ENCODE measurements around the gene SDK1.

Gene SDK1

GRCh38 chr7:4006687-4007086 lies 705.6 kb downstream of the SDK1 start:
- H4K8ac ChIP-seq (ENCODE audit: low read depth, low read length), result no peak overlapping the region
- H4K12ac ChIP-seq (ENCODE audit: low read depth, low read length), result no peak overlapping the region
- no peak overlapping the region for H3K4me2 ChIP-seq (ENCODE audit: low read length)
- H3K27me3 ChIP-seq (ENCODE audit: insufficient read depth, low read length), result no peaks in the 10 kb centered on the region
- no peaks in the 10 kb centered on the region for H3K9me3 ChIP-seq (ENCODE audit: insufficient read depth, low read depth, low read length)
- H4K91ac ChIP-seq (ENCODE audit: low read depth, low read length), result no peak overlapping the region
- H3K18ac ChIP-seq (ENCODE audit: low read length), result no peak overlapping the region
- no peak overlapping the region for H2AFZ ChIP-seq (ENCODE audit: insufficient read depth, low read length, poor library complexity)
- no peak overlapping the region for H3K9ac ChIP-seq (ENCODE audit: low read length)
- no peak overlapping the region for H3K4me3 ChIP-seq (ENCODE audit: low read depth, low read length)
- H3K79me2 ChIP-seq (ENCODE audit: control insufficient read depth, insufficient read depth, low read length, poor library complexity), result no peaks in the 10 kb centered on the region
- peak overlapping the region; percentile 12 for H3K27ac ChIP-seq (ENCODE audit: low read depth, low read length)
- H2BK120ac ChIP-seq (ENCODE audit: insufficient read depth, low read length, poor library complexity), result no peak overlapping the region
- H3K36me3 ChIP-seq (ENCODE audit: control insufficient read depth in 1 of 2, insufficient read depth in 2 of 2, low read length in 2 of 2), result peaks cover 6 to 10% of the 10 kb centered on the region in 2 experiments
- H3K79me1 ChIP-seq (ENCODE audit: low read length), result no peaks in the 10 kb centered on the region
- DNase-seq, result no peak
- no peak overlapping the region for H2BK12ac ChIP-seq (ENCODE audit: low read length)
- peaks cover 8 to 11% of the 10 kb centered on the region in 2 experiments for H3K4me1 ChIP-seq (ENCODE audit: control insufficient read depth in 1 of 2, insufficient read depth in 2 of 2, low read length in 2 of 2)
- no peak overlapping the region for H3K23ac ChIP-seq (ENCODE audit: low read length)
- H3K14ac ChIP-seq (ENCODE audit: low read length), result no peak overlapping the region
- no CpG with 5 or more reads among the region's 11 CpGs for WGBS (ENCODE audit: extremely low coverage, insufficient coverage, insufficient read length)
- no peak overlapping the region for H2AK5ac ChIP-seq (ENCODE audit: low read length)
- no peak overlapping the region for H3K4ac ChIP-seq (ENCODE audit: low read depth, low read length)
- no peak overlapping the region for H2BK5ac ChIP-seq (ENCODE audit: low read depth, low read length, poor library complexity)

GRCh38 chr7:4009211-4010060 lies 708.4 kb downstream of the SDK1 start:
- no peak overlapping the region for H3K9ac ChIP-seq (ENCODE audit: low read length)
- H2BK5ac ChIP-seq (ENCODE audit: low read depth, low read length, poor library complexity), result no peak overlapping the region
- no peak overlapping the region for H2BK12ac ChIP-seq (ENCODE audit: low read length)
- H3K79me2 ChIP-seq (ENCODE audit: control insufficient read depth, insufficient read depth, low read length, poor library complexity), result no peaks in the 10 kb centered on the region
- no peaks in the 10 kb centered on the region for H3K27me3 ChIP-seq (ENCODE audit: insufficient read depth, low read length)
- no peak overlapping the region for H2BK120ac ChIP-seq (ENCODE audit: insufficient read depth, low read length, poor library complexity)
- no peak overlapping the region for H4K8ac ChIP-seq (ENCODE audit: low read depth, low read length)
- H3K4me3 ChIP-seq (ENCODE audit: low read depth, low read length), result no peak overlapping the region
- no peak overlapping the region for H3K27ac ChIP-seq (ENCODE audit: low read depth, low read length)
- DNase-seq, result no peak
- H4K91ac ChIP-seq (ENCODE audit: low read depth, low read length), result no peak overlapping the region
- WGBS (ENCODE audit: extremely low coverage, insufficient coverage, insufficient read length), result no CpG with 5 or more reads among the region's 16 CpGs
- no peak overlapping the region for H4K12ac ChIP-seq (ENCODE audit: low read depth, low read length)
- H3K79me1 ChIP-seq (ENCODE audit: low read length), result no peaks in the 10 kb centered on the region
- no peak overlapping the region for H2AK5ac ChIP-seq (ENCODE audit: low read length)
- no peak overlapping the region for H3K14ac ChIP-seq (ENCODE audit: low read length)
- no peak overlapping the region for H2AFZ ChIP-seq (ENCODE audit: insufficient read depth, low read length, poor library complexity)
- no peak overlapping the region for H3K18ac ChIP-seq (ENCODE audit: low read length)
- no peak overlapping the region for H3K23ac ChIP-seq (ENCODE audit: low read length)
- no peak overlapping the region for H3K4me2 ChIP-seq (ENCODE audit: low read length)
- H3K9me3 ChIP-seq (ENCODE audit: insufficient read depth, low read depth, low read length), result peaks cover 3% of the 10 kb centered on the region
- H3K4me1 ChIP-seq (ENCODE audit: control insufficient read depth in 1 of 2, insufficient read depth in 2 of 2, low read length in 2 of 2), result peaks cover 0 to 5% of the 10 kb centered on the region in 2 experiments
- no peak overlapping the region for H3K4ac ChIP-seq (ENCODE audit: low read depth, low read length)
- H3K36me3 ChIP-seq (ENCODE audit: control insufficient read depth in 1 of 2, insufficient read depth in 2 of 2, low read length in 2 of 2), result peaks cover 12 to 13% of the 10 kb centered on the region in 2 experiments

GRCh38 chr7:4010061-4010605 lies 709.1 kb downstream of the SDK1 start:
- Histone ChIP-seq H3K9ac (ENCODE audit: low read length) (no peak overlapping the region), H4K91ac (ENCODE audit: low read depth, low read length) (no peak overlapping the region), H3K23ac (ENCODE audit: low read length) (no peak overlapping the region), H3K79me2 (ENCODE audit: control insufficient read depth, insufficient read depth, low read length, poor library complexity) (no peaks in the 10 kb centered on the region), H3K4ac (ENCODE audit: low read depth, low read length) (no peak overlapping the region), H4K12ac (ENCODE audit: low read depth, low read length) (no peak overlapping the region), H3K27me3 (ENCODE audit: insufficient read depth, low read length) (no peaks in the 10 kb centered on the region), H3K4me1 (ENCODE audit: control insufficient read depth in 1 of 2, insufficient read depth in 2 of 2, low read length in 2 of 2) (peaks cover 0 to 5% of the 10 kb centered on the region in 2 experiments), H3K4me2 (ENCODE audit: low read length) (no peak overlapping the region), H3K18ac (ENCODE audit: low read length) (no peak overlapping the region), H2AK5ac (ENCODE audit: low read length) (no peak overlapping the region), H3K79me1 (ENCODE audit: low read length) (no peaks in the 10 kb centered on the region), H3K4me3 (ENCODE audit: low read depth, low read length) (no peak overlapping the region), H3K36me3 (ENCODE audit: control insufficient read depth in 1 of 2, insufficient read depth in 2 of 2, low read length in 2 of 2) (peaks cover 13 to 16% of the 10 kb centered on the region in 2 experiments), H2BK5ac (ENCODE audit: low read depth, low read length, poor library complexity) (no peak overlapping the region), H2BK120ac (ENCODE audit: insufficient read depth, low read length, poor library complexity) (no peak overlapping the region), H4K8ac (ENCODE audit: low read depth, low read length) (no peak overlapping the region), H3K27ac (ENCODE audit: low read depth, low read length) (no peak overlapping the region), H3K14ac (ENCODE audit: low read length) (no peak overlapping the region), H3K9me3 (ENCODE audit: insufficient read depth, low read depth, low read length) (peaks cover 3% of the 10 kb centered on the region), H2AFZ (ENCODE audit: insufficient read depth, low read length, poor library complexity) (no peak overlapping the region), H2BK12ac (ENCODE audit: low read length) (no peak overlapping the region)
- no CpG with 5 or more reads among the region's 13 CpGs for WGBS (ENCODE audit: extremely low coverage, insufficient coverage, insufficient read length)
- no peak for DNase-seq

- Histone ChIP-seq H3K9ac (ENCODE audit: low read length) (no peak overlapping the region), H2BK120ac (ENCODE audit: insufficient read depth, low read length, poor library complexity) (no peak overlapping the region), H4K8ac (ENCODE audit: low read depth, low read length) (no peak overlapping the region), H3K4ac (ENCODE audit: low read depth, low read length) (no peak overlapping the region), H2BK12ac (ENCODE audit: low read length) (no peak overlapping the region), H4K91ac (ENCODE audit: low read depth, low read length) (no peak overlapping the region), H3K23ac (ENCODE audit: low read length) (no peak overlapping the region), H3K9me3 (ENCODE audit: insufficient read depth, low read depth, low read length) (peaks cover 6% of the 10 kb centered on the region), H3K27me3 (ENCODE audit: insufficient read depth, low read length) (no peaks in the 10 kb centered on the region), H3K27ac (ENCODE audit: low read depth, low read length) (no peak overlapping the region), H2BK5ac (ENCODE audit: low read depth, low read length, poor library complexity) (no peak overlapping the region), H3K79me2 (ENCODE audit: control insufficient read depth, insufficient read depth, low read length, poor library complexity) (no peaks in the 10 kb centered on the region), H3K36me3 (ENCODE audit: control insufficient read depth in 1 of 2, insufficient read depth in 2 of 2, low read length in 2 of 2) (peaks cover 22 to 26% of the 10 kb centered on the region in 2 experiments), H3K14ac (ENCODE audit: low read length) (no peak overlapping the region), H2AFZ (ENCODE audit: insufficient read depth, low read length, poor library complexity) (no peak overlapping the region), H3K4me2 (ENCODE audit: low read length) (no peak overlapping the region), H3K18ac (ENCODE audit: low read length) (no peak overlapping the region), H3K79me1 (ENCODE audit: low read length) (no peaks in the 10 kb centered on the region), H3K4me3 (ENCODE audit: low read depth, low read length) (no peak overlapping the region), H2AK5ac (ENCODE audit: low read length) (no peak overlapping the region), H3K4me1 (ENCODE audit: control insufficient read depth in 1 of 2, insufficient read depth in 2 of 2, low read length in 2 of 2) (peaks cover 0 to 5% of the 10 kb centered on the region in 2 experiments), H4K12ac (ENCODE audit: low read depth, low read length) (no peak overlapping the region)
- DNase-seq, result no peak
- no CpG with 5 or more reads among the region's 30 CpGs for WGBS (ENCODE audit: extremely low coverage, insufficient coverage, insufficient read length)
Observed at GRCh38 chr7:4010923-4011656, 710.0 kb downstream of the SDK1 start.

Measured in trophoblast cell (in vitro differentiated cells and primary cell).